Measurements from ENCODE around the gene APIP.

GRCh38 chr11:34839969-34840368, 76.2 kb downstream of the APIP start:
- TF ChIP-seq, protein P1, sequence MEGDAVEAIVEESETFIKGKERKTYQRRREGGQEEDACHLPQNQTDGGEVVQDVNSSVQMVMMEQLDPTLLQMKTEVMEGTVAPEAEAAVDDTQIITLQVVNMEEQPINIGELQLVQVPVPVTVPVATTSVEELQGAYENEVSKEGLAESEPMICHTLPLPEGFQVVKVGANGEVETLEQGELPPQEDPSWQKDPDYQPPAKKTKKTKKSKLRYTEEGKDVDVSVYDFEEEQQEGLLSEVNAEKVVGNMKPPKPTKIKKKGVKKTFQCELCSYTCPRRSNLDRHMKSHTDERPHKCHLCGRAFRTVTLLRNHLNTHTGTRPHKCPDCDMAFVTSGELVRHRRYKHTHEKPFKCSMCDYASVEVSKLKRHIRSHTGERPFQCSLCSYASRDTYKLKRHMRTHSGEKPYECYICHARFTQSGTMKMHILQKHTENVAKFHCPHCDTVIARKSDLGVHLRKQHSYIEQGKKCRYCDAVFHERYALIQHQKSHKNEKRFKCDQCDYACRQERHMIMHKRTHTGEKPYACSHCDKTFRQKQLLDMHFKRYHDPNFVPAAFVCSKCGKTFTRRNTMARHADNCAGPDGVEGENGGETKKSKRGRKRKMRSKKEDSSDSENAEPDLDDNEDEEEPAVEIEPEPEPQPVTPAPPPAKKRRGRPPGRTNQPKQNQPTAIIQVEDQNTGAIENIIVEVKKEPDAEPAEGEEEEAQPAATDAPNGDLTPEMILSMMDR (IDR thresholded peaks at IDR 0.05), result no peak
- TF ChIP-seq EP300 (IDR thresholded peaks at IDR 0.05), result no peak
- TF ChIP-seq POLR2A (IDR thresholded peaks at IDR 0.05), result no peak

All from sigmoid colon (tissue), 4 donors.